NCI-H82 treated with DMSO at 0.1 percent for 48 hours (cell line): ENCODE results near the gene CACNA1H.
"Not testable (repeated sequence)": the region's sequence is repeated elsewhere in the genome, so short reads cannot be mapped to it uniquely, and the experiment has no call there.

Source experiments
- DNase-seq: peaks from one replicate; lab custom pipeline; 2025; ENCODE audit not compliant: unreplicated experiment; lab: John Stamatoyannopoulos, UW

The CACNA1H gene

DNA sequence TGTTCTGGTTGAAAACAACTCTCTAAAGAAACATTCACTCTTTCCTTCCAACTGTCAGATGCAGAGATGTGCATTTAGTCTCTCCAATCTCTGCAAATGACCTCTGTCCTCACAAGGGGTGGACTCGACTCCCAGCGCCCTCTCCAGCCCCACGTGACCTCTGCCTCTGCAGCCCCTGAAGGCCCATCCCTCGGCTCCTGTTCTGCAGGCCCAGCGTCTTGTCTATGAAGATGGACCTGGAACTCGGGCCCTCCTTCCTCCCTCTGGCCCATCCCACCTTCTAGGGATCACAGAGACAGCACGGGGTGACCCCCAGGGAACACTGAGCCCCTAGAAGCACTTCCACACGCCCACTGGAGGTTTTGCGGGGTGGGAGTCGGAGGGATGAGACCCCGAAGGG lies 90.5 kb downstream of the CACNA1H start:
- DNase-seq = not testable (repeated sequence)

DNA sequence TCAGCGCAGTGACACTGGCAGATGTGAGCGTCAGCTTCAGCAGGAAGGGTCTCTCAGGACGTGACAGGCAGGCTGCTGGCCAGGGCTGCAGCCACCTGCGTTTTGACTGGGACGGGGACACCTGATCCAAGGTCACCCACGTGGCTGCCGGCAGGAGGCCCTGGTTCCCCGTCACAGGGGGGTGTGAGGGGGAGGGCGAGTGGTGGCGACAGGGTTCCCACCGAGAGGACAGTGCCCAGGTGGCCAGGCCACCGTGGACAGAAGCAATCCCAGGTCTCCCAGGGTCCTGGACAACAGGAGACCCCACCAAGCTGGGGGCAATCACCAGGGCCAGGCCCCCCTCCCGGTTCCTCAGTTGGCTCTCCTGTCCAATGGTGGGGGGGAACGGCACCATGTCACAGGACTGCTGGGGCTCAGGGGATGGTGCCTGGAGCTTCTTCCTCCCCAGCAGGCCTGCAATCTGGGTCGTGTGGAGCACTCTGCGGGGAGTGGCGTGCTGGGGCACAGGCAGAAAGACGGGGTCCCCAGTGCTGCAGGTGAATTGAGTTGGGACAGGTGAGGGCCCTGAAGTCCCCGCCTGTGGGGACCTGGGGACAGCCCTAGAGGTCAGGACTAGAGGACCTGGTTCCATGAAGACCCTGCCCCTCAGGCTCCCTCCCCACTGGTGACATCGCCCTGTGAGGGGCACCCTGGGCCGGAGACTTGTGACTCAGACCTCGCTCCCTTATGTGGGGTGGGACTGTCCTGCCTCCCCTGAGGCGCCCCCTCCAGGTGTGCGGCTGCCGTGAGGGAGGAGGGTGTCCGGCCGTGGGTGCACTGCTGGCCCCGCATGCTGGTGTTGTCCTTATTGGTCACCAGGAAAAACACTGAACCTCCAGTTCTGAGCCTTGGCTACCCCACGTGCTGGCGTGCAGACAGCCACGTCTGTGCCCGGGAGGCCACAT lies 91.3 kb downstream of the CACNA1H start:
- not testable (repeated sequence) for DNase-seq

DNA sequence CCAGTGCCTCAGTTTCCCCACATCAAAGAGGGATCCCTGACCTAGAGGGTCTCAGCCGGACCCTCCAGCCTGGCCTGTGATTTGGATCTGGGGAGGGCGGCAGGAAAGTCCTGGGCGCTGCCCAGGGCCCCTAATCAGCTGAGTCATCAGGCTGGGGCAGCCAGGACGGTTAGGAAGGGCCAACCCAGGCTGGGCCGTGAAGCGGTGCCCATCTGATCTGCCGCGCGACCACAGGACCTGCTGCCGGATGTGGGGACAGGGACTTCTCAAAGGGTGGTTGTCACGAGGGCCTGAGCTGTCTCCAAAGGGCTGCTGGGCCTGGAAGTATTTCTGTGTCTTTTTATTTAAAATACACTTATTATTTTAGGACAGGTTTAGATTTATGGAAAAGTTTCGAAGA lies 92.0 kb downstream of the CACNA1H start:
- DNase-seq = no peak

DNA sequence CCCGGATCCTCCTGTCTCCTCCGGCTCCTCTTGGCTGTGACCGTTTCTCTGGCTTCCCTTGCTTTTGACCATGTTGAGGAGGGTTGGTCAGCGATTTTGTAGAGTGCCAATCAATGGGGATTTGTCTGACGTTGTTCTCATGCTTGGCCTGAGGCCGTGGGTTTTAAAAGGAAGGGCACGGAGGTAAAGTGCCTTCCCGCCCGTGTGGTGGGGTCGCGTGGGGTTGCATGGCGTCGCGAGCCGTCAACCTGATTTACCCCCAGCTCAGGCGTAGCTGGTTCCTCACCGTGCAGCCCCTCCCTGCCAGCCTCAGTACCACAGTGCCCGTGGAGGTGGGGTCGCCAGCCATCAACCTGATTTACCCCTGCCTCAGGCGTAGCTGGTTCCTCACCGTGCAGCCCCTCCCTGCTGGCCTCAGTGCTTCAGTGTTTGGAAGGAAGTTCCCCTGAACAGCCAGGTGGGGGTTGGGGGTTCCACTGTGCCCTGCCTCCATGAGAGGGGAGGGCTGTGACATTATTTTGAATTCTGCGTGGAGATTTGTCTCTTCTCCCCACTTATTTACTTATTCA lies 92.6 kb downstream of the CACNA1H start:
- no peak for DNase-seq

DNA sequence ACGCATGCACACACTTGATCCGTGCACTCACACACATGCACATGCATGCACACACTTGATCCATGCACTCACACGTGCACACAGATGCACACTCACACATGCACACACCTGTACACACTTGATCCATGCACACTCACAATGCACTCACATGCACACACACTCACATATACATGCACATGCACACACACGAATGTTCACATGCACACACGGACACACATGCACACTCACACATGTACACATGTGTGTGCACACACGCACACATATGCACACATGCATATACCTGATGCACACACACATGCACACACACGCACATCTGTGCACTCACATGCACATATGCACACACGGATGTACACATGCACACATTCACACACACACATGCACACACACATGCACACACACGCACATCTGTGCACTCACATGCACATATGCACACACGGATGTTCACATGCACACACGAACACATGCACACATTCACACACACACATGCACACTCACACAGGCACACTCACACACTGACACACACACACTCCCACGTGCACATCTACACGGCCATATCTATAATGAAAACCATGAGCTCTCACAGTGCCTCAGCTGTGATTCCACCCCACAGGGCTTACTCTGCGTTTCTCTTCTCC lies 95.1 kb downstream of the CACNA1H start:
- not testable (repeated sequence) for DNase-seq

DNA sequence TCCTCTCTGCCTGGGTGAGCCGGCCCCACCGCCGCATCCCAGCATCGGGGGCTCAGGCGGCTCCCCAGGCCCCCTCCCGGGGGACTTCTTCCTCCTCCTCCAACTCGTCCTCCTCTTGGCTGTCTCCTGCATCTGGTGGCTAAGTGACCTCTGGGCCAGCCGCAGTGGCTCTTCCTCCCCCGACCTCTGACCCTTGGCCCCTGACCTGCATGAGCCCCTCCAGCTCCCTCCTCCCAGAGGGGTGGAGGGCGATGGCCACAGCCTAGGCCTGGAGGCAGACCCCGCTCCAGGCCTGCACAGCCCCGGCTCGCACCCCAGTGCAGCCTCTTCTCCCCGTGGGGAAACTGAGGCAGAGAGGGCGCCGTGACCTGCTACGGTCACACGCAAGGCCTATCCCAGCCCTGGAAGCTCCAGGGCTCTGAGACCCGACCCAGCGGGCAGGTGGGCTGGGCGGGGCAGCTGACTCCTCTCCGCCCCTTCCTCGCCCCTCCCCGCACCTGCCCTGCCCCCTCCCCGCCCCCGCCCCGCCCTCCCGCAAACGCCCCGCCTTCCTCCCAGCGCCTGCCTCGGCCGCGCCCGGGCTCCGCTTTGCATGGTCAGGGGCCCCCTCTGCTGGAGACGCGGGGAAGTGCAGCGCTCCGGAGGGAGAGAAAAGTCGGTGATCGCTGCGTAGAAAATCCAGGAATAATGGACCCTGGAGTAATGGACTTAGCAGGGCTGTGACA lies 96.3 kb downstream of the CACNA1H start:
- DNase-seq = not testable (repeated sequence)

DNA sequence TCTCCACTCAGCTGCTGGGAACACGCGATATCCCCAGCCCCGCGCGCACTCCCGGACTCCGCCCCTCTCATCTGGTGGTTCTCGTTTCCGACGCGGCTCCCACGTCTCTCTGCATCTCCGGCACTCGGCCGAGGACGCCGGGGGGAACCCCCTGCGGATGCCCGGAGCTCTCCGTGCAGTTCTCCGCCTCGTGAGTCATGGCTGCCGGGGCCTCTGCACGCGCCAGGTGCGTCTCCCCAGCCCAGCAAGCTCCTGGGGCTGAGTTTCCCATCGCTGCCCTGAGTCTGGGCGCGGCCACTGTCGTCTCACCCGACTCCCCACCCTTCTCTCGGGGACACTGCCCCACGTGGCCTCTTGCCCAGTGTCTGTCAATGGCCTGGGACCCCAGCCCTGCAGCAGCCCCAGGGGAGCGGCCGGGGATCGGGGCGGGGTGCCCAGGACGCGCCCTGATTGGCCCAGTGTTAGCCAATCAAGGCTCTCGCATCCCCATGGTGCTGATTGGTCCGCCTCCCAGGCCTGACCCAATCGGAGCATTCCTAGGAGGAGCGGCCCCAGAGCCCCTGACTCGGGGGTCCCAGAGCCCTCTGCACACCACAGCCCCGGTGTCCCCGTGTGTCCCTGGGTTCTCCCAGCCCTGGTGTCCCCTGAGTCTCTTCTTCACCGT lies 100.9 kb downstream of the CACNA1H start:
- DNase-seq = not testable (repeated sequence)

DNA sequence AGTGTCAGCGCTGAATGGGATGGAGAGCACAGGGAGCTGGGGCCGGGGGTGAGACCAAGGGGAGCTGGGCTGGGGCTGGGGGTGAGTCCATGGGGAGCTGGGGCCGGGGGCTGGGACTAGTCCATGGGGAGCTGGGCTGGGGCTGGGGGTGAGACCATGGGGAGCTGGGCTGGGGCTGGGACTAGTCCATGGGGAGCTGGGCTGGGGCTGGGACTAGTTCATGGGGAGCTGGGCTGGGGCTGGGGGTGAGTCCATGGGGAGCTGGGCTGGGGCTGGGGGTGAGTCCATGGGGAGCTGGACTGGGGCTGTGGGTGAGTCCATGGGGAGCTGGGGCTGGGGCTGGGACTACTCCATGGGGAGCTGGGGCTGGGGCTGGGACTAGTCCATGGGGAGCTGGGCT lies 101.9 kb downstream of the CACNA1H start:
- DNase-seq = not testable (repeated sequence)

DNA sequence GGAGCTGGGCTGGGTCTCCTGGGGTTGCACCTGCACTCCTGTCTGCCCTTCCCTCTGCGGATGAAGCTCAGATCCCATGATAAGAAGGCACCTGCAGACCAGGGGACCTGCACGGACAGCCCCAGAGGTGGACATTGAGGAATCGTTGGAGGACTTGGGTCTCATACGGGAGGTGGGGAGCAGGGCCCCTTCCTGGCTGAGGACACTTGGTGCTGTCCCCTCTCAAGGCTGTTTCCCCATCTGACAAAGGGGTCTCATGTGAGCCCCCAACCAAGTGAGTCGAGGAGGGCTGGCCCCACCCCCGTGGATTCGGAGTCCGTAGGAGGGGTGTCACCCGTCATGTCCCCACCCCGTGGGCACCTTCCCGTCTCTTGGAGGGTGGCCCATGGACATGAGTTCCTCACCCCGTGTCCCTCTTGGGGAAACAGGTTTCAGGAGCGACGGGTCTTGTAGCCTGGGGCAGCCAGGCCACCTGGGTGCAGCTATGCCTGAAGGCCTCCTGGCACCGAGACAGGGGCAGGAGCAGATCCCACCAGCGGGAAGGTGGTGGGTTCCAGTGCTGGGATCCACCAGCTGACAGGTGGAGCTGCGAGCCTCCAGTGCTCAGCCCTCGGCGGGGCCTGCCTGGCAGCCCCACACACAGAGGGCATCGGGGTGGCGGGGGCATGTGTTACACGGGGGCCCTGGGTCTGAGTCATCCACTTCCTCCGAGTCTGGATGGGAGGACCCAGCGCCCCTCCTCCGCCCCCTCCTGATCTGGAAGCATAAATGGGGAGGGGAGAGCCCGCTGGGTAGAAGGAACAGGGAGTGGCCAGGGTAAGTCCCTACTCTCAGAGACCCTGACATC lies 102.6 kb downstream of the CACNA1H start, which contains the start of gene TPSD1:
TSS of gene TPSD1 (plus strand) at position 794 of the 847 bp plus-strand sequence. CDS start 212 bp downstream, outside the sequence.
- DNase-seq = not testable (repeated sequence)

DNA sequence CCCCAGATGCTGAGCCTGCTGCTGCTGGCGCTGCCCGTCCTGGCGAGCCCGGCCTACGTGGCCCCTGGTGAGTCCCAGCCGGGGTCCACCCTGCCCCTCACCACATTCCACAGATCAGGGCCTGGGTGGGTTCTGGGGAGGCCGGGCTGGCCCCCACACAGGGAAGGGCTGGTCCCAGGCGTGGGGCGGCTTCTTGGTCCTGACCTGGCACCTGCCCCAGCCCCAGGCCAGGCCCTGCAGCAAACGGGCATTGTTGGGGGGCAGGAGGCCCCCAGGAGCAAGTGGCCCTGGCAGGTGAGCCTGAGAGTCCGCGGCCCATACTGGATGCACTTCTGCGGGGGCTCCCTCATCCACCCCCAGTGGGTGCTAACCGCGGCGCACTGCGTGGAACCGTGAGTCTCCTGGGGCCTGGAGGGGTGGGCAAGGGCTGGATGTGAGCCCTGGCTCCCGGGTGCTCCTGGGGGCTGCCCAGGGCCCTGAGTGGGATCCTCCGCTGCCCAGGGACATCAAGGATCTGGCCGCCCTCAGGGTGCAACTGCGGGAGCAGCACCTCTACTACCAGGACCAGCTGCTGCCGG lies 103.5 kb downstream of the CACNA1H start:
- DNase-seq = not testable (repeated sequence)

DNA sequence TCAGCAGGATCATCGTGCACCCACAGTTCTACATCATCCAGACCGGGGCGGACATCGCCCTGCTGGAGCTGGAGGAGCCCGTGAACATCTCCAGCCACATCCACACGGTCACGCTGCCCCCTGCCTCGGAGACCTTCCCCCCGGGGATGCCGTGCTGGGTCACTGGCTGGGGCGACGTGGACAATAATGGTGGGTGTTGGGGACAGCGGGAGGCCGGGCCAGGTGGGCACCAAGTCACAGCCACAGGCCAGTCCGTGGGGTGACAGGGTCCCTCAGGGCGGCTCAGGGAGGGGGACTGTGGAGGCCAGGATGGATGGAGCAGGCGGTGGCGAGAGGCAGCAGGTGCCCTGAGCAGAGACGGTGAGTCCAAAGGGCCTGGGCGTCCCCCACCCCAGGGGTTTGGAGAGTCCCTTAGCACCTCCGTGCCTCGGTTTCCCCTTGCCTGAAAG lies 104.0 kb downstream of the CACNA1H start:
- no peak for DNase-seq

DNA sequence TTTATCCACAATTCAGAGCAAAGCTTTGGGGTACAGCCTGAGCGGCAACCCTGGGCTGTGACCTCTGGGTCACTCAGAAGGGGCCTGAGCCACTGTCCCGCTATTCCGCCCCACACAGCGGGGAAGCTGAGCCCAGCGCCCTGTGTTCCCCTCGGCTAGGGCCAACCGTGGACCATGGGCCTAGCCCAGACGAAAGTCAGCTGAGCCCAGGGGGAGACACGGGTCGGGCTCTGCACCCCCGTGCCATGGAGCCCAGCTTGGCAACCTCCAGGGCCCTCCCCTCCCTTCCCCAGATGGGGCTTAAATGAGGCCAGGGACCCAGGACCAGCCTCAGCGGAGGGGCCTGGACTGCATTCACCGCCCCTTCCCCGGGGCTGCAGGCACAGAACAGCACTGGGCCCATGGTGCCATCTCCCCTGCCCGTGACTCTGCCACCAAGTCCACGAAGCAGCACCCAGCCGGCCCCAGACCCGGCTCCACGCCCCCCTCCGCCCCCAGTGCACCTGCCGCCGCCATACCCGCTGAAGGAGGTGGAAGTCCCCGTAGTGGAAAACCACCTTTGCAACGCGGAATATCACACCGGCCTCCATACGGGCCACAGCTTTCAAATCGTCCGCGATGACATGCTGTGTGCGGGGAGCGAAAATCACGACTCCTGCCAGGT lies 104.8 kb downstream of the CACNA1H start:
- DNase-seq = no peak

DNA sequence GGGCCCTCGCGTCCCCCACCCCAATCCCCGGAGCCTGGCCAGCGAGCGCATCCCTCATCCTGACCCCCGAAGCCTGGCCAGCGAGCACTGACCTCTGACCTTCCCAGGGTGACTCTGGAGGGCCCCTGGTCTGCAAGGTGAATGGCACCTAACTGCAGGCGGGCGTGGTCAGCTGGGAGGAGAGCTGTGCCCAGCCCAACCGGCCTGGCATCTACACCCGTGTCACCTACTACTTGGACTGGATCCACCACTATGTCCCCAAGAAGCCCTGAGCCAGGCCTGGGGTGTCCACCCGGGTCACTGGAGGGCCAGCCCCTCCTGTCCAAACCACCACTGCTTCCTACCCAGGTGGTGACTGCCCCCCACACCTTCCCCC lies 105.3 kb downstream of the CACNA1H start:
- no peak for DNase-seq

DNA sequence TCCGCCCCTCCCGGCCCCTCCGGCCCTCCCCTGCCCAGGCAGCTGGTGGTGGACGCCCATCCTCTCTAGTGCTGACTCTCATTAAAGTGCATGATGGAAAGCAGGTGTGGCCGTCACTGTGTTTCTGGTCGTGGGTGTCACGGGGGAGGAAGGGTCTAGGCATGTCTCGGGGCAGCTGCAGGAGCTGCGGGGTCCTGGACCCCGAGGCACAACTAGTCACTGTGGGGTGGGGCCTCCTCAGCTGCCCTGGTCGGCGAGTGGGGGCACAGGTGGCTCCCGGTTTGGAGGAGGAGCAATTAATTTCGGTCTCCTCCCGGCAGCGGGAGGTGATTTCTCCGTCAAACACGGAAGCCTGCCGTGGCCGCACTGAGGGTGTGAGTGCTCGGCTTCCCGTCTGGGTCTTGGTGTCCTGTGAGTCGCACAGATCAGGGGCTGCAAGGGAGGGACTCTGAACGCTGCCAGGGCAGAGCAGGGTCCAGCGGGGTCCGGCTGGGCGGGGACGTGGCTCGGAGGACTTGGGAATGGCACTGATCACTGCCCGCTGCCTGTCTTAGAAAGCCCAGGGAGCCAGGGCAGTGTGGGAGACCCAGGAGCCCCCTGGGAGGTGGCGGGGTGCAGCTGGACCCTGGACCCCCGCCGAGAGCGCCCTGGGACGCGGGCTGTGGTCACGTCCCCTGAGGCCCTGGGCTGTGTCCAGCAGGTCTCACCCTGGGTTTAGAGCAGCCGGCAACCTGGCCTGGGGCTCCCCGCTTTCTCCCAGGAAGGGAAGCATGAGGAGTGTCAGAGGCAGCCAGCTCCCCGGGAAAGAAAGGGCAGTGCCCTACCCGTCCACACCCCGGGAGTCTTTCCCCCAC lies 106.2 kb downstream of the CACNA1H start:
- no peak for DNase-seq

DNA sequence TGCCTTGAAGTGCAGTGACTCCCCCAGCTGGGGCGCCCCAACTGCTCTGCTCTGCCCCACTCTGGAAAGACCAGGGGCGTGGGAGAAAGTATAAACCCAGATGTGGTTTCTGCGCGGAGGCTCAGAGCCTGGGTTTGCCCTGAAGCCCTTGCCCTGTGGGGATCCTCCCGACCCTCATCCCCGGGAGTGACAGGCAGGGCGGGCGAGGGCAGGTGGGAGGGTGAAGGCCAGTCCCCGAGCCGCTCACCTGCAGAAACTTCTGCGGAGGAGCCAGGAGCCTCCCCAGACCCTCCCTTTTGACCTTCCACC lies 106.8 kb downstream of the CACNA1H start:
- no peak for DNase-seq

DNA sequence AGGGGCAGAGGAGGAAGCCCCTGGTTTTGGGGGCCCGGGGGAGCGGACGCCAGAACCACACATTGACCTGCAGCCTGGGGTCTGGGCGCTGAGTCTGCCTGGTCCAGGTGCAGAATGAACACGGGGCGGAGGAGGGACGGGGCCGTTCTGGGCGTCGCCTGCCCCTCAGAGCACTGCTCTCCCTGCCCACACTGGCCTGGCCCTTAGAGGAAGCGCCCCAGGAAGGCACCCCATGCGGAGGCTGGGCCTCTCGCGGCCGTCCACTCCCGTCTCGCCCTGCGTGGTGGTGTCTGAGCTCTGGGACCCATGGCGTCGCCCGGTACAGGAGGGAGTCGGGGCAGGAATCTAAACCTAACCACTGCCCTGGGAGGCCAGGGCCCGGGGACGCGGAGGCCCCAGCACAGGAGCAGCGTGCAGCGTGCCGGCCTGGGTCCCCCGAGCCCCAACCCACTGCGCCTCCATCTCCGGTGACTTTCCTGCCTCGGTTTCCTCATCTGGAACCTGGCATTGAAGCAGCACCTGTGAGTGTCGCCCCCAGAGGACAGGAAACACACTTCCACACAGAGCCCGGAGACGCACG lies 107.3 kb downstream of the CACNA1H start:
- no peak for DNase-seq

DNA sequence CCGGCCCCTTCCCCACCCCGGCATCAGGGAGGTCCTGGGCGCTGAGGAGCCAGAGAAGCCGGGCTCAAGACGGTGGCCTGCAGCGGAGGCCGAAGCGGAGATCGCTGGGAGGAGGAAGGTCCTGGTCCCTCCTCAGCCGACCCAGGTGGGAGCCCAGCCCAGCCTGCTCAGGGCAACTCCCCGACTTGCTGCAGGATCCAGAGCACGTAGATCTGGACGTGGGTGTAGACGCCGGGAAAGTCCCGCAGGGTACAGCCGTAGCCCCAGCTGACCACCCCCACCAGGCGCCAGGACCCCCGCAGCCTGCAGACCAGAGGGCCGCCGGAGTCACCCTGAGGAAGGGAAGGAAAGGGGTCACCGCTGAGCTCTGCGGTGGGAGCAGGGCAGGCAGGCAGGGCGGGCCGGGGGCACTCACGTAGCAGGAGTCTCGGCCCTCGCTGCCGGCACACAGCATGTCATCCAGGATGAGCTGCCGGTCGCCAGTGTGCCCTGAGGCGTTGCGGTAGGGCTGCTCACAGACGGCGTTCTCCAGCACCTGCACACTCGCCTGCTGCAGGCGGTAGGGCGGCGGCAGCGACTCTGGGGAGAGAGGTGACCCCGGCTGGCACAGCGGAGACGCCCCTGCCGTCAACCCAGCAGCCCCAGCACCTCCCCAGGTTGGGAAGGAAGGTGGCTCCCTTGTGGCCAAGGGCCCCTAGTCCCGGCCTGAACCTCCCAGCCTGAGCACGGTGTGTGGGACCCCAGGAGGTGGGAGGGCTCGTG lies 108.4 kb downstream of the CACNA1H start:
- DNase-seq = no peak
